Fibroblast of mammary gland (primary cell): ENCODE results near the gene PARK7.
"Not testable (repeated sequence)": the region's sequence is repeated elsewhere in the genome, so short reads cannot be mapped to it uniquely, and the experiment has no call there.

ENCODE experiments used
- DNase-seq: peaks from one replicate; pipeline ENCODE4 v3.0.0-alpha.2; 2010; ENCODE audit warnings: low read depth
- H3K4me3 ChIP-seq: 2 replicates; pipeline ENCODE4 v1.5.1; 2011; ENCODE audit warnings: low read depth, mild to moderate bottlenecking, low read length, moderate library complexity; ENCODE audit not compliant: control insufficient read depth
- TF ChIP-seq, protein P1 (sequence below): conservative IDR thresholded peaks from 2 replicates; pipeline ENCODE4 v1.5.1; 2011; ENCODE audit warnings: low read depth, low read length, inconsistent platforms; ENCODE audit not compliant: control insufficient read depth, insufficient read depth

Gene PARK7

GRCh38 chr1:7961216-7962013 is at the start of gene PARK7:
TSS of gene PARK7 (plus strand) at chr1:7961711. CDS start at chr1:7962786, 1,075 bp downstream.
- TF ChIP-seq, protein P1, sequence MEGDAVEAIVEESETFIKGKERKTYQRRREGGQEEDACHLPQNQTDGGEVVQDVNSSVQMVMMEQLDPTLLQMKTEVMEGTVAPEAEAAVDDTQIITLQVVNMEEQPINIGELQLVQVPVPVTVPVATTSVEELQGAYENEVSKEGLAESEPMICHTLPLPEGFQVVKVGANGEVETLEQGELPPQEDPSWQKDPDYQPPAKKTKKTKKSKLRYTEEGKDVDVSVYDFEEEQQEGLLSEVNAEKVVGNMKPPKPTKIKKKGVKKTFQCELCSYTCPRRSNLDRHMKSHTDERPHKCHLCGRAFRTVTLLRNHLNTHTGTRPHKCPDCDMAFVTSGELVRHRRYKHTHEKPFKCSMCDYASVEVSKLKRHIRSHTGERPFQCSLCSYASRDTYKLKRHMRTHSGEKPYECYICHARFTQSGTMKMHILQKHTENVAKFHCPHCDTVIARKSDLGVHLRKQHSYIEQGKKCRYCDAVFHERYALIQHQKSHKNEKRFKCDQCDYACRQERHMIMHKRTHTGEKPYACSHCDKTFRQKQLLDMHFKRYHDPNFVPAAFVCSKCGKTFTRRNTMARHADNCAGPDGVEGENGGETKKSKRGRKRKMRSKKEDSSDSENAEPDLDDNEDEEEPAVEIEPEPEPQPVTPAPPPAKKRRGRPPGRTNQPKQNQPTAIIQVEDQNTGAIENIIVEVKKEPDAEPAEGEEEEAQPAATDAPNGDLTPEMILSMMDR, result peak; percentile 46
- peak; percentile 98 for DNase-seq
- peak within 1 kb of the TSS; percentile 93 for H3K4me3 ChIP-seq

- H3K4me3 ChIP-seq, result no peak overlapping the region
- DNase-seq, result no peak
- TF ChIP-seq, protein P1, result no peak
Observed at GRCh38 chr1:7912145-7912544, 49.4 kb upstream of the PARK7 start.

DNA sequence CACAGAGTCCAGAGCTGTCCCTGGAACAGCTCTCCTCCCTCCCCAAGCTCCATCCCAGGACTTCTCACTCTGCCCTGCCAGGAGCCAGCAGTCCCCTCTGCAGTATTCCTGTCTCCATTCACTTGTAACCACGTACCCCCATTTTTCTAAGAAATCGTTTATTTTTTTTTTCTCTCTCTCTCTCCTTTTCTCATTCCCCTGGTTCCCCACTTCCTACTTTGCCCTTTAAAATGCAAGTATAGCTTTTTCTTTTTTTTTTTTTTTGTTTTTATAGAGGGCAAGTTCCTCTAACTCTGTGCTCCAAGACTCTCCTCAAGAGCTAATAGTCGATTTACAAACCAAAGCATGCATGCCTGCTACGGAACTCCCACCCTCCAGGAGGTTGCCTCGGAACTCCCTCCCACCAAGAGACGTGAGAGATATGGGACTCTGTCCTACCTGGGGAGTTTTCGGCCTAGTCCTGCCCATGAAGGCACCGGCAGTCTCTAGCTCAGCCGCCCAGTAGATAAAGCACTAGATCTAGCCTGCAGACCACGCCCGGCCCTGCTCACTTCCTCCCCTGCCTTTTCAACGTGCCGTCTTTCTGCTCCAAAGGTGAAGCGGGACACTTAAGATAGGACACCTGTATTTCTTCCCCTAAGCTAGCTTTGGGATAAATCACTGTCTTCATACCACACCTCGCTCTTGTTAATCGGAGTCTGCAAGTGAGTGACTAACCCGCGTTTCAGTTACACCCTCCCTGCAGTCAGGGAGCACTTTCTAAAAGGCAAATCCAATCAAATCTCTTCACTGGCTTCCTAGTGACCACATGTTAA is 48.6 kb upstream of the PARK7 start:
- peak; percentile 25 for DNase-seq
- H3K4me3 ChIP-seq, result no peak overlapping the region
- TF ChIP-seq, protein P1, result no peak

- no peak for DNase-seq
- no peak overlapping the region for H3K4me3 ChIP-seq
- TF ChIP-seq, protein P1, result no peak
Observed at GRCh38 chr1:7915826-7916500, 45.5 kb upstream of the PARK7 start.

DNA sequence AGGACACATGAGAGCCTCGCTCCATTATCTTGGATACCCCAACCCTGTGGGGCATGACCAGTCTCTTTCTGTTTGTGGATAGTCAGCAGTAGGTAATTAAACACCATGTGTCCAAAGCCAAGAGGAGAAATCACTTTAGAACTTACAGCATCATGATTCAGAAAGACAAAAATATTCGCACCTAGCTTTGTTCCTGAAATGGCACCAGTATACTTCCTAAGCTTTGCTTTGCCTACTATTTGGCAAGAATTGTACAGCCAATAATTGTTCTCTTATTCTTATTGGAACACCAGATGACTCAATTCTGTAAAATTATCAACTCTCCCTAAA is 45.0 kb upstream of the PARK7 start:
- no peak overlapping the region for H3K4me3 ChIP-seq
- TF ChIP-seq, protein P1, result no peak
- DNase-seq, result no peak

DNA sequence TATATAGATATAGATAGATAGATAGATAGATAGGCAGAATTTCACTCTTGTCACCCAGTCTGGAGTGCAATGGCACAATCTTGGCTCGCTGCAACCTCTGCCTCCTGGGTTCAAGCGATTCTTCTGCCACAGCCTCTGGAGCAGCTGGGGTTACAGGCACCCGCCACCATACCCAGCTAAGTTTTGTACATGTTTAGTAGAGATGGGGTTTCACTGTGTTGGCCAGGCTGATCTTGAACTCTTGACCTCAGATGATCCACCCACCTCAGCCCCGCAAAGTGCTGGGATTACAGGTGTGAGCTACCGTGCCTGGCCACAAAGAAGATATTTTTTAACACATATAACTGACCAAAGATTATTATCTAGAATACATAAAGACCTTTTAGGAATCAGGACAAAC is 43.5 kb upstream of the PARK7 start:
- DNase-seq, H3K4me3 ChIP-seq: not testable (repeated sequence)

GRCh38 chr1:7919880-7920279 is 41.6 kb upstream of the PARK7 start:
- DNase-seq, result no peak
- H3K4me3 ChIP-seq, result no peak overlapping the region
- TF ChIP-seq, protein P1, result no peak
